Karpas-422 (cell line): Measurements from ENCODE around the gene TOX4. TPM values are rescaled to one million over a fixed set of nuclear protein-coding genes. Genes with fewer than 3 reads are reported as not detected.

Experiments
- DNase-seq: peaks from one replicate; pipeline ENCODE4 v3.0.0-alpha.2; 2015
- H2AFZ ChIP-seq: fragments of 200-600 bp; sonication (generic); 2 replicates; pipeline ENCODE4 v1.6.1; 2014; ENCODE audit warnings: antibody characterized with exemption, low read length, mixed read lengths
- H3K27ac ChIP-seq: fragments of 200-600 bp; sonication (generic); 2 replicates; pipeline ENCODE4 v1.5.1; 2014; ENCODE audit warnings: mild to moderate bottlenecking, low read length, moderate library complexity
- H3K27me3 ChIP-seq: fragments of 200-600 bp; sonication (generic); 2 replicates; pipeline ENCODE4 v1.6.1; 2014; ENCODE audit warnings: low read length, mixed read lengths
- H3K36me3 ChIP-seq: fragments of 200-600 bp; sonication (generic); 2 replicates; pipeline ENCODE4 v1.6.1; 2014; ENCODE audit warnings: low read length, mixed read lengths; ENCODE audit not compliant: insufficient read depth
- H3K4me1 ChIP-seq: fragments of 200-600 bp; sonication (generic); 2 replicates; pipeline ENCODE4 v1.6.1; 2014; ENCODE audit warnings: mild to moderate bottlenecking, low read length, mixed read lengths
- H3K4me2 ChIP-seq: fragments of 200-600 bp; sonication (generic); 2 replicates; pipeline ENCODE4 v1.6.1; 2014; ENCODE audit warnings: low read length, low read depth, mild to moderate bottlenecking; ENCODE audit not compliant: poor library complexity, severe bottlenecking
- H3K4me3 ChIP-seq: fragments of 200-600 bp; sonication (generic); 2 replicates; pipeline ENCODE4 v1.5.1; 2014; ENCODE audit warnings: mild to moderate bottlenecking, antibody characterized with exemption, low read length, mixed read lengths
- H3K79me2 ChIP-seq: fragments of 200-600 bp; sonication (generic); 2 replicates; pipeline ENCODE4 v1.6.1; 2014; ENCODE audit warnings: mild to moderate bottlenecking, low read length, mixed read lengths
- H3K9ac ChIP-seq: fragments of 200-600 bp; sonication (generic); 2 replicates; pipeline ENCODE4 v1.6.0; 2014; ENCODE audit warnings: low read length
- H3K9me2 ChIP-seq: fragments of 200-600 bp; sonication (generic), shearing (Covaris generic); replicated peaks from 2 replicates; pipeline ENCODE4 v1.6.0; 2014; ENCODE audit warnings: mild to moderate bottlenecking, low read length, moderate library complexity; ENCODE audit not compliant: insufficient read depth
- H3K9me3 ChIP-seq: fragments of 300-700, 200-600 bp; sonication (generic); 2 replicates; pipeline ENCODE4 v1.6.1; 2014; ENCODE audit warnings: low read length, mixed read lengths
- H4K20me1 ChIP-seq: fragments of 200-600 bp; sonication (generic); 2 replicates; pipeline ENCODE4 v1.6.1; 2014; ENCODE audit warnings: mild to moderate bottlenecking, antibody characterized with exemption, low read length, low read depth; ENCODE audit not compliant: insufficient read depth
- total RNA-seq: library from RNA; depleted of rRNA; stranded (reverse); fragments of >200 nt; shearing (Covaris generic); gene quantifications from 2 replicates; pipeline ENCODE4 v1.2.3, GENCODE V29; 2014; ENCODE audit warnings: low replicate concordance

The TOX4 gene
- total RNA-seq, 1 experiment from 2014 or later, result 56.7 TPM

- Histone ChIP-seq H3K9me2 (no peaks in the 10 kb centered on the region), H3K9me3 (no peaks in the 10 kb centered on the region), H4K20me1 (no peaks in the 10 kb centered on the region), H3K36me3 (peaks cover 34% of the 10 kb centered on the region; the same call in 1 of the 2 replicates), H3K27ac (no peak overlapping the region), H3K27me3 (no peaks in the 10 kb centered on the region), H3K79me2 (peaks cover 38% of the 10 kb centered on the region), H3K4me2 (no peak overlapping the region), H3K9ac (no peak overlapping the region), H2AFZ (no peak overlapping the region), H3K4me1 (no peaks in the 10 kb centered on the region), H3K4me3 (no peak overlapping the region)
- no peak for DNase-seq
Measured at GRCh38 chr14:21486640-21487087, 9.7 kb downstream of the TOX4 start.

- H3K36me3 ChIP-seq, result peaks cover 68% of the 10 kb centered on the region
- H3K9me2 ChIP-seq, result no peaks in the 10 kb centered on the region
- H3K79me2 ChIP-seq, result no peaks in the 10 kb centered on the region
- DNase-seq, result peak; percentile 40
- no peak overlapping the region for H3K27ac ChIP-seq
- H4K20me1 ChIP-seq, result no peaks in the 10 kb centered on the region
- H3K9me3 ChIP-seq, result no peaks in the 10 kb centered on the region
- H3K4me1 ChIP-seq, result peaks cover 4% of the 10 kb centered on the region
- no peak overlapping the region for H3K4me3 ChIP-seq
- H3K27me3 ChIP-seq, result no peaks in the 10 kb centered on the region
- no peak overlapping the region for H3K9ac ChIP-seq
- H2AFZ ChIP-seq, result no peak overlapping the region
- no peak overlapping the region for H3K4me2 ChIP-seq
Measured at GRCh38 chr14:21494902-21495762, 18.1 kb downstream of the TOX4 start.

- H3K9me3 ChIP-seq, result no peaks in the 10 kb centered on the region
- DNase-seq, result no peak
- H3K4me2 ChIP-seq, result no peak overlapping the region
- no peak overlapping the region for H3K9ac ChIP-seq
- H2AFZ ChIP-seq, result no peak overlapping the region
- H3K4me3 ChIP-seq, result no peak overlapping the region
- no peak overlapping the region for H3K27ac ChIP-seq
- H3K4me1 ChIP-seq, result peaks cover 4% of the 10 kb centered on the region
- H3K36me3 ChIP-seq, result peaks cover 70% of the 10 kb centered on the region
- H3K27me3 ChIP-seq, result no peaks in the 10 kb centered on the region
- 0 out of 2 replicates have a peak, but pooled peaks cover under 1% of the 10 kb centered on the region for H4K20me1 ChIP-seq
- no peaks in the 10 kb centered on the region for H3K9me2 ChIP-seq
- H3K79me2 ChIP-seq, result peaks cover 3% of the 10 kb centered on the region; the same call in 1 of the 2 replicates
Measured at GRCh38 chr14:21496453-21496852, 19.5 kb downstream of the TOX4 start.

GRCh38 chr14:21498540-21499526 lies 21.8 kb downstream of the TOX4 start:
- Histone ChIP-seq H3K79me2 (peaks cover 8% of the 10 kb centered on the region), H3K36me3 (peaks cover 78% of the 10 kb centered on the region), H3K9ac (no peak overlapping the region), H4K20me1 (0 out of 2 replicates have a peak, but pooled peaks cover 4% of the 10 kb centered on the region), H3K9me3 (no peaks in the 10 kb centered on the region), H3K27ac (no peak overlapping the region), H3K27me3 (no peaks in the 10 kb centered on the region), H2AFZ (no peak overlapping the region), H3K4me2 (no peak overlapping the region), H3K4me1 (peaks cover 4% of the 10 kb centered on the region), H3K4me3 (no peak overlapping the region), H3K9me2 (no peaks in the 10 kb centered on the region)
- peak; percentile 86 for DNase-seq

GRCh38 chr14:21501568-21501967 lies 24.6 kb downstream of the TOX4 start:
- 0 out of 2 replicates have a peak, but pooled peaks cover 5% of the 10 kb centered on the region for H4K20me1 ChIP-seq
- H3K4me1 ChIP-seq, result peaks cover 4% of the 10 kb centered on the region
- H2AFZ ChIP-seq, result no peak overlapping the region
- H3K27me3 ChIP-seq, result no peaks in the 10 kb centered on the region
- no peaks in the 10 kb centered on the region for H3K9me2 ChIP-seq
- no peak overlapping the region for H3K27ac ChIP-seq
- H3K9ac ChIP-seq, result no peak overlapping the region
- peaks cover 32% of the 10 kb centered on the region for H3K79me2 ChIP-seq
- no peak for DNase-seq
- H3K4me3 ChIP-seq, result no peak overlapping the region
- peaks cover 74% of the 10 kb centered on the region; the same call in 1 of the 2 replicates for H3K36me3 ChIP-seq
- no peak overlapping the region for H3K4me2 ChIP-seq
- no peaks in the 10 kb centered on the region for H3K9me3 ChIP-seq

GRCh38 chr14:21503376-21503775 lies 26.4 kb downstream of the TOX4 start:
- no peaks in the 10 kb centered on the region for H3K9me2 ChIP-seq
- DNase-seq, result no peak
- H3K79me2 ChIP-seq, result peaks cover 48% of the 10 kb centered on the region
- H2AFZ ChIP-seq, result no peak overlapping the region
- H3K9ac ChIP-seq, result no peak overlapping the region
- no peak overlapping the region for H3K4me3 ChIP-seq
- 0 out of 2 replicates have a peak, but pooled peaks cover 5% of the 10 kb centered on the region for H4K20me1 ChIP-seq
- no peak overlapping the region for H3K27ac ChIP-seq
- peaks cover 66% of the 10 kb centered on the region for H3K36me3 ChIP-seq
- no peaks in the 10 kb centered on the region for H3K9me3 ChIP-seq
- H3K27me3 ChIP-seq, result no peaks in the 10 kb centered on the region
- peaks cover 4% of the 10 kb centered on the region for H3K4me1 ChIP-seq
- no peak overlapping the region for H3K4me2 ChIP-seq

- DNase-seq, result no peak
- Histone ChIP-seq H2AFZ (no peak overlapping the region), H3K9me2 (no peaks in the 10 kb centered on the region), H3K9me3 (no peaks in the 10 kb centered on the region), H3K4me2 (no peak overlapping the region), H3K4me3 (no peak overlapping the region), H3K27ac (peak overlapping the region; percentile 5; the same call in 1 of the 2 replicates), H3K27me3 (no peaks in the 10 kb centered on the region), H3K79me2 (peaks cover 65% of the 10 kb centered on the region), H3K36me3 (peaks cover 51% of the 10 kb centered on the region), H3K9ac (no peak overlapping the region), H4K20me1 (peaks cover 9% of the 10 kb centered on the region; the same call in 1 of the 2 replicates), H3K4me1 (peaks cover 12% of the 10 kb centered on the region)
Measured at GRCh38 chr14:21505012-21505553, 28.1 kb downstream of the TOX4 start.
